ENCODE measurements around the gene OCEL1.

DNA sequence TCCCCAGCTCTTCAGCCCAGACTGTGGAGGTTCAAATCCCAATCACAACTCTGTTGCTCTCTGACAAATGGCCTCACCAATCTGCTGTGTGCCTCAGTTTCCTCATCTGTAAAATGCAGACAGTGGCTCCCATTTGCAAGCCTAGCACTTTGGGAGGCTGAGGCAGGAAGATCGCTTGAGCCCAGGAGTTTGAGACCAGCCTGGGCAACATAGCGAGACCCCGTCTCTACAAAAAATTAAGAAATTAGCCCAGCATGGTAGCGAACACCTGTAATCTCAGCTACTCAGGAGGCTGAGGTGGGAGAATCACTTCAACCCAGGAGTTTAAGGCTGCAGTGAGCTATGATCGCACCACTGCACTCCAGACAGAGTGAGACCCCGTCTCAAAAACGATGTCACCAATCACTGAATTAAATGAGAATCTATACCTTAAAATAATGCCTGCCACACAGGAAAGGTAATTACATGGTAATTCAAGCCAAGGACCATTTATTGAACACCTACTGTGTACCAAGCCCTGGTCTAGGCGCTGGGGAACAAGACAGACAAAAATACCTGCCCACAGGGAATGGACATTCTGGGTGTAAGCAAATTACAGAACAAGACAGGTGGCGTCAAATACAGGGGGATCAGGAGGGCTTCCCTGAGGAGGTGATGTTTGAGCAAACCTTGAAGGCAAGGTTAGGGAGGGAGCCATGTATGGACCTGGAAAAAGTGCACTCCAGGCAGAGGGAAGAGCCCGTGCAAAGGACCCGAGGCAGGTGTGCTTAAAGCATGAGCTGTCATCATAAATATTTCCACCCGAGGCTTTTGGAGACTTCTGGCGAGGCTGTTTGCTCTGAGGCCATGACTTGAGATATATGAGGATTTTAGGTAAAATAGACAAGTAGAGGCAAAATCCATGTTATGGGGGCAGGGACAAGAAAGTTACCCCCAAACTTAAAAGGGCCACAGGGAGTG, 12.0 kb downstream of the OCEL1 start:
- TF ChIP-seq POLR2A (IDR thresholded peaks at IDR 0.05; ENCODE audit: low read length) = no peak
- TF ChIP-seq GATA1 (IDR thresholded peaks at IDR 0.05; ENCODE audit: low read depth, low read length) = no peak
